Activated naive CD8-positive, alpha-beta T cell (primary cell): Measurements from ENCODE around the gene TTBK2.
"Not testable (repeated sequence)": the region's sequence is repeated elsewhere in the genome, so short reads cannot be mapped to it uniquely, and the experiment has no call there.

Experiments used
- H3K27ac Mint-ChIP-seq: one replicate; pipeline ENCODE4 v1.8.0; 2021; ENCODE audit warnings: mixed read lengths
- H3K27me3 Mint-ChIP-seq: one replicate; pipeline ENCODE4 v1.8.0; 2021; ENCODE audit warnings: mixed read lengths
- H3K36me3 Mint-ChIP-seq: one replicate; pipeline ENCODE4 v1.8.0; 2021; ENCODE audit warnings: mixed read lengths
- H3K4me1 Mint-ChIP-seq: one replicate; pipeline ENCODE4 v1.8.0; 2021; ENCODE audit warnings: low read depth, mixed read lengths
- H3K4me3 Mint-ChIP-seq: one replicate; pipeline ENCODE4 v1.8.0; 2021; ENCODE audit warnings: mild to moderate bottlenecking, mixed read lengths
- H3K9me3 Mint-ChIP-seq: one replicate; pipeline ENCODE4 v1.8.0; 2021; ENCODE audit warnings: low read depth, mixed read lengths

The TTBK2 gene

GRCh38 chr15:42772901-42773300 is 147.7 kb downstream of the TTBK2 start:
- no peak overlapping the region for H3K27ac Mint-ChIP-seq
- peaks cover 29% of the 10 kb centered on the region for H3K36me3 Mint-ChIP-seq
- H3K4me1 Mint-ChIP-seq: no peaks in the 10 kb centered on the region
- H3K9me3 Mint-ChIP-seq: no peaks in the 10 kb centered on the region
- H3K27me3 Mint-ChIP-seq: no peaks in the 10 kb centered on the region
- no peak overlapping the region for H3K4me3 Mint-ChIP-seq

GRCh38 chr15:42772144-42772543 is 148.4 kb downstream of the TTBK2 start:
- H3K27me3 Mint-ChIP-seq: no peaks in the 10 kb centered on the region
- peaks cover under 1% of the 10 kb centered on the region for H3K4me1 Mint-ChIP-seq
- H3K9me3 Mint-ChIP-seq: no peaks in the 10 kb centered on the region
- no peak overlapping the region for H3K4me3 Mint-ChIP-seq
- H3K36me3 Mint-ChIP-seq: peaks cover 33% of the 10 kb centered on the region
- no peak overlapping the region for H3K27ac Mint-ChIP-seq

GRCh38 chr15:42766109-42766508 is 154.5 kb downstream of the TTBK2 start:
- H3K27ac Mint-ChIP-seq, H3K27me3 Mint-ChIP-seq, H3K4me1 Mint-ChIP-seq, H3K4me3 Mint-ChIP-seq: not testable (repeated sequence)
- peaks cover 12% of the 10 kb centered on the region for H3K9me3 Mint-ChIP-seq
- peaks cover 59% of the 10 kb centered on the region for H3K36me3 Mint-ChIP-seq

GRCh38 chr15:42764154-42764731 is 156.3 kb downstream of the TTBK2 start:
- not testable (repeated sequence) for H3K27me3 Mint-ChIP-seq, H3K27ac Mint-ChIP-seq, H3K4me3 Mint-ChIP-seq, H3K4me1 Mint-ChIP-seq
- Mint-ChIP-seq H3K9me3 (peaks cover 18% of the 10 kb centered on the region), H3K36me3 (peaks cover 60% of the 10 kb centered on the region)

- H3K9me3 Mint-ChIP-seq: peaks cover 18% of the 10 kb centered on the region
- H3K36me3 Mint-ChIP-seq: peaks cover 46% of the 10 kb centered on the region
- not testable (repeated sequence) for H3K4me1 Mint-ChIP-seq, H3K4me3 Mint-ChIP-seq, H3K27me3 Mint-ChIP-seq, H3K27ac Mint-ChIP-seq
Measured at GRCh38 chr15:42761813-42762212, 158.8 kb downstream of the TTBK2 start.

- no peak overlapping the region for H3K4me3 Mint-ChIP-seq
- H3K4me1 Mint-ChIP-seq: no peaks in the 10 kb centered on the region
- peaks cover 38% of the 10 kb centered on the region for H3K36me3 Mint-ChIP-seq
- H3K27ac Mint-ChIP-seq: no peak overlapping the region
- peaks cover 18% of the 10 kb centered on the region for H3K9me3 Mint-ChIP-seq
- no peaks in the 10 kb centered on the region for H3K27me3 Mint-ChIP-seq
Measured at GRCh38 chr15:42760759-42761158, 159.8 kb downstream of the TTBK2 start.

- Mint-ChIP-seq H3K9me3 (peaks cover 18% of the 10 kb centered on the region), H3K4me1 (no peaks in the 10 kb centered on the region), H3K36me3 (peaks cover 29% of the 10 kb centered on the region), H3K27me3 (no peaks in the 10 kb centered on the region), H3K4me3 (no peak overlapping the region), H3K27ac (no peak overlapping the region)
Measured at GRCh38 chr15:42759093-42759492, 161.5 kb downstream of the TTBK2 start.

- Mint-ChIP-seq H3K27me3 (no peaks in the 10 kb centered on the region), H3K4me3 (no peak overlapping the region), H3K4me1 (no peaks in the 10 kb centered on the region), H3K9me3 (peaks cover 6% of the 10 kb centered on the region), H3K27ac (no peak overlapping the region), H3K36me3 (peaks cover 37% of the 10 kb centered on the region)
Measured at GRCh38 chr15:42750306-42750705, 170.3 kb downstream of the TTBK2 start.

GRCh38 chr15:42749266-42749665 is 171.3 kb downstream of the TTBK2 start:
- H3K36me3 Mint-ChIP-seq: peaks cover 38% of the 10 kb centered on the region
- no peaks in the 10 kb centered on the region for H3K27me3 Mint-ChIP-seq
- H3K4me1 Mint-ChIP-seq: no peaks in the 10 kb centered on the region
- no peak overlapping the region for H3K27ac Mint-ChIP-seq
- peaks cover 6% of the 10 kb centered on the region for H3K9me3 Mint-ChIP-seq
- no peak overlapping the region for H3K4me3 Mint-ChIP-seq

- Mint-ChIP-seq H3K4me3 (no peak overlapping the region), H3K27me3 (no peaks in the 10 kb centered on the region), H3K27ac (no peak overlapping the region), H3K9me3 (no peaks in the 10 kb centered on the region), H3K4me1 (no peaks in the 10 kb centered on the region), H3K36me3 (peaks cover 8% of the 10 kb centered on the region)
Measured at GRCh38 chr15:42744195-42744594, 176.4 kb downstream of the TTBK2 start.

GRCh38 chr15:42742149-42742548 is 178.4 kb downstream of the TTBK2 start:
- peaks cover 4% of the 10 kb centered on the region for H3K4me1 Mint-ChIP-seq
- H3K9me3 Mint-ChIP-seq: no peaks in the 10 kb centered on the region
- no peak overlapping the region for H3K27ac Mint-ChIP-seq
- H3K4me3 Mint-ChIP-seq: no peak overlapping the region
- peaks cover 5% of the 10 kb centered on the region for H3K36me3 Mint-ChIP-seq
- no peaks in the 10 kb centered on the region for H3K27me3 Mint-ChIP-seq

GRCh38 chr15:42741710-42742109 is 178.9 kb downstream of the TTBK2 start:
- Mint-ChIP-seq H3K36me3 (peaks cover 5% of the 10 kb centered on the region), H3K9me3 (no peaks in the 10 kb centered on the region), H3K4me1 (peaks cover 4% of the 10 kb centered on the region), H3K4me3 (no peak overlapping the region), H3K27me3 (no peaks in the 10 kb centered on the region), H3K27ac (no peak overlapping the region)

GRCh38 chr15:42737529-42738328 is 182.8 kb downstream of the TTBK2 start:
- no peaks in the 10 kb centered on the region for H3K27me3 Mint-ChIP-seq
- peak overlapping the region; percentile 85 for H3K4me3 Mint-ChIP-seq
- no peaks in the 10 kb centered on the region for H3K36me3 Mint-ChIP-seq
- H3K9me3 Mint-ChIP-seq: no peaks in the 10 kb centered on the region
- peak overlapping the region; percentile 72 for H3K27ac Mint-ChIP-seq
- H3K4me1 Mint-ChIP-seq: peaks cover 9% of the 10 kb centered on the region

GRCh38 chr15:42736793-42737528 is 183.6 kb downstream of the TTBK2 start, which contains the start of gene CDAN1:
TSS of gene CDAN1 (minus strand) at chr15:42737128. CDS start at chr15:42737102, 26 bp downstream.
- Mint-ChIP-seq H3K27ac (peak within 1 kb of the TSS; percentile 72), H3K9me3 (no peaks in the 10 kb centered on the region), H3K36me3 (peaks cover 2% of the 10 kb centered on the region), H3K27me3 (no peaks in the 10 kb centered on the region), H3K4me1 (peaks cover 9% of the 10 kb centered on the region), H3K4me3 (peak within 1 kb of the TSS; percentile 85)

- no peaks in the 10 kb centered on the region for H3K9me3 Mint-ChIP-seq
- peaks cover 2% of the 10 kb centered on the region for H3K36me3 Mint-ChIP-seq
- H3K4me1 Mint-ChIP-seq: peaks cover 9% of the 10 kb centered on the region
- H3K4me3 Mint-ChIP-seq: peak overlapping the region; percentile 85
- peak overlapping the region; percentile 28 for H3K27ac Mint-ChIP-seq
- no peaks in the 10 kb centered on the region for H3K27me3 Mint-ChIP-seq
Measured at GRCh38 chr15:42736178-42736792, 184.3 kb downstream of the TTBK2 start.
